Fibroblast of lung (primary cell): ENCODE data around the gene EEPD1. TPM values are rescaled to one million over a fixed set of nuclear protein-coding genes. Genes with fewer than 3 reads are reported as not detected.
A peak's percentile ranks its signal among the peaks of the same experiment; 100 is the strongest.

Experiments used
- DNase-seq, 2 donors: peaks; one replicate each; pipeline versions ENCODE4 v3.0.0 to v3.0.0-alpha.2; 2010; ENCODE audit warnings: low read depth in 2 of 2
- H2AFZ ChIP-seq: 2 replicates; pipeline ENCODE4 v1.5.1; 2012; ENCODE audit warnings: low read length, control low read depth, inconsistent platforms
- H3K27ac ChIP-seq: 2 replicates; pipeline ENCODE4 v1.5.1; 2011; ENCODE audit warnings: low read length, control low read depth; ENCODE audit not compliant: insufficient read depth
- H3K27me3 ChIP-seq: 2 replicates; pipeline ENCODE4 v1.5.1; 2011; ENCODE audit warnings: mild to moderate bottlenecking, low read length; ENCODE audit not compliant: control insufficient read depth, insufficient read depth
- H3K36me3 ChIP-seq: 2 replicates; pipeline ENCODE4 v1.5.1; 2011; ENCODE audit warnings: low read length; ENCODE audit not compliant: control insufficient read depth, insufficient read depth
- H3K4me1 ChIP-seq: 2 replicates; pipeline ENCODE4 v1.5.1; 2011; ENCODE audit warnings: low read length; ENCODE audit not compliant: control insufficient read depth, insufficient read depth; ENCODE audit errors: extremely low read depth
- H3K4me2 ChIP-seq: 2 replicates; pipeline ENCODE4 v1.5.1; 2011; ENCODE audit warnings: low read length, control low read depth; ENCODE audit not compliant: insufficient read depth; ENCODE audit errors: extremely low read depth
- H3K4me3 ChIP-seq, 4 experiments: fragments of 200-600 bp in 1 of 4; sonication (generic) in 1 of 4; replicated peaks in 1 of 4; 2 replicates each; pipeline ENCODE4 v1.5.1; 2011 to 2016; ENCODE audit warnings: low read length in 4 of 4, low read depth in 3 of 4, mild to moderate bottlenecking in 3 of 4, control low read depth in 2 of 4, inconsistent platforms in 1 of 4, mixed read lengths in 1 of 4; ENCODE audit not compliant: insufficient read depth in 1 of 4; ENCODE audit errors: control extremely low read depth in 1 of 4
- H3K79me2 ChIP-seq: 2 replicates; pipeline ENCODE4 v1.5.1; 2012; ENCODE audit warnings: mild to moderate bottlenecking, low read length, inconsistent platforms; ENCODE audit not compliant: control insufficient read depth, insufficient read depth
- H3K9ac ChIP-seq: 2 replicates; pipeline ENCODE4 v1.5.1; 2011; ENCODE audit warnings: mild to moderate bottlenecking, low read length, control low read depth; ENCODE audit not compliant: insufficient read depth
- H3K9me3 ChIP-seq: 2 replicates; pipeline ENCODE4 v1.5.1; 2012; ENCODE audit warnings: low read depth, low read length; ENCODE audit not compliant: control insufficient read depth, insufficient read depth
- H4K20me1 ChIP-seq: 2 replicates; pipeline ENCODE4 v1.5.1; 2011; ENCODE audit warnings: low read length; ENCODE audit not compliant: control insufficient read depth, insufficient read depth; ENCODE audit errors: extremely low read depth
- CTCF ChIP-seq, 2 donors: IDR thresholded peaks in 1 of 2; conservative IDR thresholded peaks in 1 of 2; 1 replicate in 1 of 2; 2 replicates in 1 of 2; pipeline ENCODE4 v1.5.1; 2011 to 2012; ENCODE audit warnings: low read length in 2 of 2, control low read depth in 1 of 2, inconsistent platforms in 1 of 2, low read depth in 1 of 2, mild to moderate bottlenecking in 1 of 2
- EZH2 ChIP-seq: IDR thresholded peaks from 2 replicates; pipeline ENCODE4 v1.5.1; 2012; ENCODE audit warnings: low read length, control low read depth, mild to moderate bottlenecking; ENCODE audit errors: missing control alignments
- polyA plus RNA-seq, 2 donors: library from polyadenylated mRNA; depleted of rRNA in 1 of 2; stranded (reverse) in 1 of 2; unstranded in 1 of 2; fragments of >200 nt; gene quantifications; 2 replicates each; pipeline ENCODE4 v1.2.1, GENCODE V29; 2011 to 2012; ENCODE audit warnings: missing spikeins in 1 of 2
- total RNA-seq: library from RNA; depleted of rRNA; stranded (reverse); fragments of >200 nt; gene quantifications from 2 replicates; pipeline ENCODE4 v1.2.1, GENCODE V29; 2014

Gene EEPD1
- total and polyA plus RNA-seq, 2 donors (not counting 1 experiment from before 2014, with no cell fraction given) = 8.4 to 15.9 TPM

GRCh38 chr7:36207451-36208291 is 54.6 kb downstream of the EEPD1 start:
- no peak overlapping the region for H3K9ac ChIP-seq
- no peaks in the 10 kb centered on the region for H3K36me3 ChIP-seq
- H4K20me1 ChIP-seq = no peaks in the 10 kb centered on the region
- H3K4me2 ChIP-seq = peak overlapping the region; percentile 40
- no peaks in the 10 kb centered on the region for H3K9me3 ChIP-seq
- peaks cover 19% of the 10 kb centered on the region for H3K4me1 ChIP-seq
- no peak overlapping the region for H2AFZ ChIP-seq
- H3K27me3 ChIP-seq = no peaks in the 10 kb centered on the region
- H3K4me3 ChIP-seq = no peak overlapping the region
- peak; percentile 73 to 94 for DNase-seq
- H3K27ac ChIP-seq = no peak overlapping the region
- H3K79me2 ChIP-seq = no peaks in the 10 kb centered on the region
- no peak for TF ChIP-seq CTCF (conservative IDR thresholded peaks at IDR 0.05 in 1 of 2, IDR thresholded peaks at IDR 0.05 in 1 of 2; ENCODE audit: low read depth in 1 of 2, low read length in 2 of 2)
- no peak for TF ChIP-seq EZH2

GRCh38 chr7:36208426-36208825 is 55.4 kb downstream of the EEPD1 start:
- Histone ChIP-seq H3K27me3 (no peaks in the 10 kb centered on the region), H4K20me1 (no peaks in the 10 kb centered on the region), H3K9ac (no peak overlapping the region), H3K4me2 (no peak overlapping the region), H3K27ac (no peak overlapping the region), H3K79me2 (no peaks in the 10 kb centered on the region), H3K4me3 (no peak overlapping the region), H3K9me3 (no peaks in the 10 kb centered on the region), H3K4me1 (peaks cover 19% of the 10 kb centered on the region), H2AFZ (no peak overlapping the region), H3K36me3 (no peaks in the 10 kb centered on the region)
- DNase-seq = peak in 1 of 2 donors; percentile 54
- TF ChIP-seq CTCF (conservative IDR thresholded peaks at IDR 0.05 in 1 of 2, IDR thresholded peaks at IDR 0.05 in 1 of 2; ENCODE audit: low read depth in 1 of 2, low read length in 2 of 2) (no peak), EZH2 (no peak)

GRCh38 chr7:36208997-36209813 is 56.2 kb downstream of the EEPD1 start:
- H3K4me3 ChIP-seq = no peak overlapping the region
- H2AFZ ChIP-seq = no peak overlapping the region
- H3K9me3 ChIP-seq = no peaks in the 10 kb centered on the region
- H3K4me2 ChIP-seq = no peak overlapping the region
- no peak overlapping the region for H3K27ac ChIP-seq
- no peaks in the 10 kb centered on the region for H3K36me3 ChIP-seq
- TF ChIP-seq CTCF (conservative IDR thresholded peaks at IDR 0.05 in 1 of 2, IDR thresholded peaks at IDR 0.05 in 1 of 2; ENCODE audit: low read depth in 1 of 2, low read length in 2 of 2) = no peak
- no peak for TF ChIP-seq EZH2
- H3K27me3 ChIP-seq = no peaks in the 10 kb centered on the region
- no peaks in the 10 kb centered on the region for H4K20me1 ChIP-seq
- no peaks in the 10 kb centered on the region for H3K79me2 ChIP-seq
- H3K4me1 ChIP-seq = peaks cover 19% of the 10 kb centered on the region
- DNase-seq = peak in 1 of 2 donors; percentile 23
- no peak overlapping the region for H3K9ac ChIP-seq
